IPS DF 4.7 (cell line): ENCODE data around the gene STARD3.

Experiments
- DNase-seq: peaks from one replicate; pipeline ENCODE4 v3.0.0-alpha.2; 2013; ENCODE audit warnings: low spot score; ENCODE audit errors: extremely low read depth

Gene STARD3

GRCh38 chr17:39603304-39604016 is 33.5 kb upstream of the STARD3 start:
- DNase-seq = no peak

GRCh38 chr17:39604911-39605491 is 31.9 kb upstream of the STARD3 start:
- no peak for DNase-seq

- DNase-seq = no peak
Observed at GRCh38 chr17:39605492-39606433, 31.2 kb upstream of the STARD3 start.

GRCh38 chr17:39606434-39607056 is 30.4 kb upstream of the STARD3 start:
- no peak for DNase-seq

GRCh38 chr17:39607057-39607850 is 29.7 kb upstream of the STARD3 start:
- no peak for DNase-seq

- DNase-seq = no peak
Observed at GRCh38 chr17:39607851-39608130, 29.2 kb upstream of the STARD3 start, which contains the start of gene NEUROD2. NEUROD2 (minus strand) TSS chr17:39607920; CDS start chr17:39606599, 1,321 bp downstream.

GRCh38 chr17:39608142-39608981 is 28.6 kb upstream of the STARD3 start:
- DNase-seq = no peak

GRCh38 chr17:39609416-39610025 is 27.4 kb upstream of the STARD3 start:
- no peak for DNase-seq

- no peak for DNase-seq
Observed at GRCh38 chr17:39611401-39612112, 25.4 kb upstream of the STARD3 start.

GRCh38 chr17:39612291-39612894 is 24.6 kb upstream of the STARD3 start:
- no peak for DNase-seq

- no peak for DNase-seq
Observed at GRCh38 chr17:39612935-39613464, 23.9 kb upstream of the STARD3 start.

- no peak for DNase-seq
Observed at GRCh38 chr17:39614545-39615157, 22.3 kb upstream of the STARD3 start.

GRCh38 chr17:39615434-39615833 is 21.5 kb upstream of the STARD3 start:
- no peak for DNase-seq

GRCh38 chr17:39617100-39617445 is 19.9 kb upstream of the STARD3 start:
- no peak for DNase-seq

- no peak for DNase-seq
Observed at GRCh38 chr17:39617446-39618245, 19.3 kb upstream of the STARD3 start.

GRCh38 chr17:39618246-39618913 is 18.6 kb upstream of the STARD3 start:
- DNase-seq = no peak
